ENCODE results near the gene MTX1.
"Not testable (repeated sequence)": the region's sequence is repeated elsewhere in the genome, so short reads cannot be mapped to it uniquely, and the experiment has no call there.

MTX1 gene

GRCh38 chr1:155241841-155242264 is 33.4 kb downstream of the MTX1 start:
- peak; percentile 41 for DNase-seq

- no peak for DNase-seq
Observed at GRCh38 chr1:155242805-155243358, 34.4 kb downstream of the MTX1 start.

GRCh38 chr1:155244368-155245162 is 36.1 kb downstream of the MTX1 start:
- DNase-seq: peak; percentile 100

GRCh38 chr1:155245163-155245524 is 36.6 kb downstream of the MTX1 start:
- no peak for DNase-seq

- not testable (repeated sequence) for DNase-seq
Observed at GRCh38 chr1:155246796-155247195, 38.3 kb downstream of the MTX1 start.

GRCh38 chr1:155247667-155248553 is 39.4 kb downstream of the MTX1 start:
- no peak for DNase-seq

GRCh38 chr1:155250246-155250632 is 41.7 kb downstream of the MTX1 start:
- no peak for DNase-seq

- DNase-seq: peak; percentile 97
Observed at GRCh38 chr1:155250633-155251449, 42.3 kb downstream of the MTX1 start.

GRCh38 chr1:155251566-155251965 is 43.1 kb downstream of the MTX1 start:
- DNase-seq: no peak

GRCh38 chr1:155253208-155253607 is 44.7 kb downstream of the MTX1 start:
- no peak for DNase-seq

GRCh38 chr1:155253797-155254196 is 45.3 kb downstream of the MTX1 start:
- DNase-seq: no peak

GRCh38 chr1:155254228-155254713 is 45.8 kb downstream of the MTX1 start:
- DNase-seq: no peak

- no peak for DNase-seq
Observed at GRCh38 chr1:155254714-155255242, 46.3 kb downstream of the MTX1 start.

- DNase-seq: peak; percentile 85
Observed at GRCh38 chr1:155255243-155256007, 46.9 kb downstream of the MTX1 start, which contains the start of gene ENTREP3. TSS of gene ENTREP3 (minus strand) at chr1:155255483. CDS start at chr1:155254877, 606 bp downstream.

GRCh38 chr1:155256058-155256852 is 47.8 kb downstream of the MTX1 start:
- DNase-seq: no peak

- no peak for DNase-seq
Observed at GRCh38 chr1:155260276-155260675, 51.8 kb downstream of the MTX1 start.

GRCh38 chr1:155261493-155261851 is 53.0 kb downstream of the MTX1 start:
- DNase-seq: peak; percentile 49

GRCh38 chr1:155261852-155262673 is 53.6 kb downstream of the MTX1 start, which contains the start of gene SCAMP3:
TSS of gene SCAMP3 (minus strand) at chr1:155262360. CDS start at chr1:155262151, 209 bp downstream.
- DNase-seq: peak; percentile 97

- no peak for DNase-seq
Observed at GRCh38 chr1:155263067-155263466, 54.6 kb downstream of the MTX1 start.
